Endothelial cell of umbilical vein (primary cell): Measurements from ENCODE around the gene ITPR1. TPM values are rescaled to one million over a fixed set of nuclear protein-coding genes. Genes with fewer than 3 reads are reported as not detected.

ENCODE experiments used
- BruUV-seq: library from RNA; stranded (reverse); fragments of 400-500 nt; replicated peaks from 2 replicates; lab custom pipeline; 2021; lab: Mats Ljungman, UMichigan
- CTCF ChIA-PET: fragments of 300-600, 350-600 bp; sonication (Branson Sonifier 250); formaldehyde crosslinking; loops from one replicate; lab custom pipeline; 2021; ENCODE audit warnings: antibody characterized with exemption, inconsistent platforms; lab: Charles Lee
- POLR2A ChIA-PET: fragments of 300-600, 350-600 bp; sonication (Branson Sonifier 250); formaldehyde crosslinking; loops from one replicate; lab custom pipeline; 2021; ENCODE audit warnings: antibody characterized with exemption, inconsistent platforms; lab: Charles Lee
- DNase-seq: peaks from one replicate; pipeline ENCODE4 v3.0.0-alpha.2; 2011; ENCODE audit warnings: low read depth, low spot score
- FAIRE-seq: peaks from 2 replicates; lab custom pipeline; 2011; peaks lifted over from hg19 to GRCh38; lab: Jason Lieb, UNC
- H2AFZ ChIP-seq: 2 replicates; pipeline ENCODE4 v1.6.0; 2012; ENCODE audit warnings: low read depth, low read length, control low read depth, inconsistent platforms
- H3K27ac ChIP-seq: 2 replicates; pipeline ENCODE4 v1.5.1; 2011; ENCODE audit warnings: low read depth, mild to moderate bottlenecking, control low read depth, low read length, moderate library complexity; ENCODE audit not compliant: insufficient read depth
- H3K27me3 ChIP-seq, 2 experiments: 2 replicates each; pipeline versions ENCODE4 v1.6.0 to v1.6.1; 2011; ENCODE audit warnings: low read length in 2 of 2, mixed read lengths in 1 of 2; ENCODE audit not compliant: control insufficient read depth in 2 of 2, insufficient read depth in 2 of 2
- H3K36me3 ChIP-seq, 2 experiments: 2 replicates in 1 of 2; 3 replicates in 1 of 2; pipeline ENCODE4 v1.5.1; 2011; ENCODE audit warnings: low read length in 2 of 2, mild to moderate bottlenecking in 1 of 2, moderate library complexity in 1 of 2; ENCODE audit not compliant: control insufficient read depth in 2 of 2, insufficient read depth in 2 of 2; ENCODE audit errors: extremely low read depth in 1 of 2
- H3K4me1 ChIP-seq: 3 replicates; pipeline ENCODE4 v1.5.1; 2011; ENCODE audit warnings: mild to moderate bottlenecking, low read length; ENCODE audit not compliant: control insufficient read depth, insufficient read depth; ENCODE audit errors: extremely low read depth
- H3K4me2 ChIP-seq: 2 replicates; pipeline ENCODE4 v1.6.1; 2011; ENCODE audit warnings: low read length, control low read depth, mixed read lengths; ENCODE audit not compliant: insufficient read depth
- H3K4me3 ChIP-seq, 3 experiments: fragments of 200-600 bp in 1 of 3; sonication (generic), shearing (Covaris generic) in 1 of 3; replicated peaks in 1 of 3; 2 replicates each; pipeline ENCODE4 v1.5.1; 2011 to 2016; ENCODE audit warnings: control low read depth in 3 of 3, low read length in 3 of 3, mild to moderate bottlenecking in 2 of 3, inconsistent platforms in 1 of 3, low read depth in 1 of 3, moderate library complexity in 1 of 3; ENCODE audit not compliant: insufficient read depth in 1 of 3
- H3K79me2 ChIP-seq: 2 replicates; pipeline ENCODE4 v1.6.0; 2012; ENCODE audit warnings: low read length, inconsistent platforms; ENCODE audit not compliant: control insufficient read depth, insufficient read depth
- H3K9ac ChIP-seq: replicated peaks from 2 replicates; pipeline ENCODE3; 2011; ENCODE audit warnings: low read length, control low read depth; ENCODE audit not compliant: insufficient read depth; ENCODE audit errors: extremely low read depth
- H3K9me1 ChIP-seq: replicated peaks from 3 replicates; pipeline ENCODE4 v1.6.0; 2011; ENCODE audit warnings: mild to moderate bottlenecking, low read length; ENCODE audit not compliant: control insufficient read depth, insufficient read depth; ENCODE audit errors: extremely low read depth
- H3K9me3 ChIP-seq: replicated peaks from 2 replicates; pipeline ENCODE4 v1.5.1; 2012; ENCODE audit warnings: low read length, inconsistent platforms; ENCODE audit not compliant: control insufficient read depth, insufficient read depth
- H4K20me1 ChIP-seq: replicated peaks from 2 replicates; pipeline ENCODE3; 2011; ENCODE audit warnings: mild to moderate bottlenecking, low read length; ENCODE audit not compliant: control insufficient read depth, insufficient read depth; ENCODE audit errors: extremely low read depth
- EZH2 ChIP-seq: IDR thresholded peaks from 2 replicates; pipeline ENCODE4 v1.6.1; 2012; ENCODE audit warnings: borderline replicate concordance, low read depth, mild to moderate bottlenecking, moderate library complexity, low read length, inconsistent platforms; ENCODE audit not compliant: severe bottlenecking
- FOS ChIP-seq: IDR thresholded peaks from 2 replicates; pipeline ENCODE4 v1.6.1; 2011; ENCODE audit warnings: mild to moderate bottlenecking, low read length, moderate library complexity, borderline replicate concordance; ENCODE audit not compliant: insufficient read depth
- GATA2 ChIP-seq: IDR thresholded peaks from 2 replicates; pipeline ENCODE4 v1.7.0; 2011; ENCODE audit warnings: low read depth, mild to moderate bottlenecking, moderate library complexity, mixed read lengths, low read length; ENCODE audit not compliant: insufficient read length, insufficient read depth
- JUN ChIP-seq: IDR thresholded peaks from 2 replicates; pipeline ENCODE4 v1.6.1; 2011; ENCODE audit warnings: borderline replicate concordance, low read depth; ENCODE audit not compliant: insufficient read length, insufficient read depth
- MAX ChIP-seq: IDR thresholded peaks from 2 replicates; pipeline ENCODE4 v1.6.1; 2011; ENCODE audit not compliant: insufficient read depth, insufficient read length
- MYC ChIP-seq: IDR thresholded peaks from one replicate; pipeline ENCODE4 v1.6.1; 2011; ENCODE audit warnings: mild to moderate bottlenecking, low read depth, low read length
- POLR2A ChIP-seq: IDR thresholded peaks from 2 replicates; pipeline ENCODE4 v1.6.1; 2012; ENCODE audit warnings: low read depth, mild to moderate bottlenecking, control low read depth, low read length
- POLR2AphosphoS5 ChIP-seq: IDR thresholded peaks from 2 replicates; pipeline ENCODE4 v1.6.1; 2012; ENCODE audit warnings: low read depth, mild to moderate bottlenecking, control low read depth, low read length, moderate library complexity; ENCODE audit not compliant: insufficient read depth
- dilution Hi-C: fragments of 300-500 bp; cut with MboI; formaldehyde crosslinking; loops from one replicate; pipeline ENCODE4 v1.15.0; 2019; ENCODE audit warnings: low sequenced_read_pairs; ENCODE audit not compliant: extremely low pct_ligation_motif_present
- intact Hi-C: fragments of 100-400 bp; cut with micrococcal nuclease; formaldehyde crosslinking; loops from one replicate; pipeline ENCODE4 v1.10.0; 2022
- polyA plus RNA-seq, 4 experiments: library from polyadenylated mRNA; depleted of rRNA in 3 of 4; stranded (reverse) in 3 of 4; unstranded in 1 of 4; fragments of >200 nt; gene quantifications; 2 replicates each; pipeline versions ENCODE4 v1.2.1 to v1.2.3, GENCODE V29; 2011 to 2012; ENCODE audit warnings: missing spikeins in 1 of 4
- total RNA-seq: library from RNA; stranded (reverse); gene quantifications from 2 replicates; pipeline ENCODE4 v1.2.3, GENCODE V29; 2021
- TF ChIP-seq, protein P1 (sequence below), 2 donors: IDR thresholded peaks; 1 replicate in 1 of 2; 2 replicates in 1 of 2; pipeline ENCODE4 v1.5.1; 2011; ENCODE audit warnings: low read length in 2 of 2, mild to moderate bottlenecking in 2 of 2, moderate library complexity in 2 of 2, control low read depth in 1 of 2, inconsistent platforms in 1 of 2, low read depth in 1 of 2; ENCODE audit not compliant: insufficient read depth in 1 of 2; ENCODE audit errors: extremely low read depth in 1 of 2

Gene ITPR1
- total and polyA plus RNA-seq, 2 donors (not counting 3 experiments of a cell fraction or from before 2014, with no cell fraction given): 5.1 to 16.1 TPM

GRCh38 chr3:4885316-4885715, 392.2 kb downstream of the ITPR1 start:
- no peaks in the 10 kb centered on the region for H3K4me1 ChIP-seq
- no peaks in the 10 kb centered on the region for H3K36me3 ChIP-seq
- peaks cover 0 to 2% of the 10 kb centered on the region in 2 experiments for H3K27me3 ChIP-seq
- H3K9me1 ChIP-seq: no peaks in the 10 kb centered on the region
- POLR2A ChIA-PET: no interaction called here
- CTCF ChIA-PET: interaction anchor here (0.9 to 1.9 kb wide), 4 partner anchors 10 to 164 kb away, joined by 3 to 7 read pairs (median 4); no protein-coding TSS in a partner anchor
- no peak overlapping the region for H3K4me2 ChIP-seq
- no peak overlapping the region for H3K4me3 ChIP-seq
- FAIRE-seq: no peak
- no peak for TF ChIP-seq MAX
- TF ChIP-seq JUN: no peak
- TF ChIP-seq EZH2: no peak
- TF ChIP-seq, protein P1, sequence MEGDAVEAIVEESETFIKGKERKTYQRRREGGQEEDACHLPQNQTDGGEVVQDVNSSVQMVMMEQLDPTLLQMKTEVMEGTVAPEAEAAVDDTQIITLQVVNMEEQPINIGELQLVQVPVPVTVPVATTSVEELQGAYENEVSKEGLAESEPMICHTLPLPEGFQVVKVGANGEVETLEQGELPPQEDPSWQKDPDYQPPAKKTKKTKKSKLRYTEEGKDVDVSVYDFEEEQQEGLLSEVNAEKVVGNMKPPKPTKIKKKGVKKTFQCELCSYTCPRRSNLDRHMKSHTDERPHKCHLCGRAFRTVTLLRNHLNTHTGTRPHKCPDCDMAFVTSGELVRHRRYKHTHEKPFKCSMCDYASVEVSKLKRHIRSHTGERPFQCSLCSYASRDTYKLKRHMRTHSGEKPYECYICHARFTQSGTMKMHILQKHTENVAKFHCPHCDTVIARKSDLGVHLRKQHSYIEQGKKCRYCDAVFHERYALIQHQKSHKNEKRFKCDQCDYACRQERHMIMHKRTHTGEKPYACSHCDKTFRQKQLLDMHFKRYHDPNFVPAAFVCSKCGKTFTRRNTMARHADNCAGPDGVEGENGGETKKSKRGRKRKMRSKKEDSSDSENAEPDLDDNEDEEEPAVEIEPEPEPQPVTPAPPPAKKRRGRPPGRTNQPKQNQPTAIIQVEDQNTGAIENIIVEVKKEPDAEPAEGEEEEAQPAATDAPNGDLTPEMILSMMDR (IDR thresholded peaks at IDR 0.05; ENCODE audit: extremely low read depth in 1 of 2, insufficient read depth in 1 of 2, low read depth in 1 of 2, low read length in 2 of 2): no peak
- no peak for TF ChIP-seq POLR2AphosphoS5
- no peak for TF ChIP-seq MYC
- no peak for TF ChIP-seq FOS
- no peak for TF ChIP-seq GATA2
- TF ChIP-seq POLR2A: no peak
- no peak overlapping the region for H2AFZ ChIP-seq
- no peaks in the 10 kb centered on the region for H3K79me2 ChIP-seq
- dilution Hi-C loops (no loop called here), intact Hi-C loops (no loop called here)
- no peak overlapping the region for H3K27ac ChIP-seq
- H3K9ac ChIP-seq: no peak overlapping the region
- no peaks in the 10 kb centered on the region for H4K20me1 ChIP-seq
- H3K9me3 ChIP-seq: no peaks in the 10 kb centered on the region
- DNase-seq: no peak
- no TSS peak for BruUV-seq
